AG09319 (cell line): ENCODE results near the gene KRT15.

ENCODE experiments used
- DNase-seq: peaks from one replicate; pipeline ENCODE4 v3.0.0-alpha.2; 2010; ENCODE audit warnings: low read depth; ENCODE audit errors: extremely low read depth
- CTCF ChIP-seq: IDR thresholded peaks from 2 replicates; pipeline ENCODE4 v1.5.1; 2011; ENCODE audit warnings: low read depth, mild to moderate bottlenecking, inconsistent platforms, low read length, moderate library complexity

Gene KRT15

GRCh38 chr17:41556306-41556705 is 37.6 kb upstream of the KRT15 start:
- no peak for DNase-seq
- TF ChIP-seq CTCF = no peak

- TF ChIP-seq CTCF = no peak
- no peak for DNase-seq
Measured at GRCh38 chr17:41555105-41555887, 36.6 kb upstream of the KRT15 start.

- DNase-seq = no peak
- no peak for TF ChIP-seq CTCF
Measured at GRCh38 chr17:41553987-41554680, 35.4 kb upstream of the KRT15 start.

GRCh38 chr17:41553176-41553575 is 34.5 kb upstream of the KRT15 start:
- DNase-seq = no peak

GRCh38 chr17:41552455-41552854 is 33.8 kb upstream of the KRT15 start:
- no peak for DNase-seq
- TF ChIP-seq CTCF = no peak

More at GRCh38 chr17:41553176-41553575, 34.5 kb upstream of the KRT15 start:
- no peak for TF ChIP-seq CTCF

GRCh38 chr17:41551365-41551764 is 32.7 kb upstream of the KRT15 start:
- no peak for DNase-seq
- no peak for TF ChIP-seq CTCF

- no peak for DNase-seq
- no peak for TF ChIP-seq CTCF
Measured at GRCh38 chr17:41549596-41550039, 30.9 kb upstream of the KRT15 start.
